ENCODE data around the gene SLC35F3.

The SLC35F3 gene

DNA sequence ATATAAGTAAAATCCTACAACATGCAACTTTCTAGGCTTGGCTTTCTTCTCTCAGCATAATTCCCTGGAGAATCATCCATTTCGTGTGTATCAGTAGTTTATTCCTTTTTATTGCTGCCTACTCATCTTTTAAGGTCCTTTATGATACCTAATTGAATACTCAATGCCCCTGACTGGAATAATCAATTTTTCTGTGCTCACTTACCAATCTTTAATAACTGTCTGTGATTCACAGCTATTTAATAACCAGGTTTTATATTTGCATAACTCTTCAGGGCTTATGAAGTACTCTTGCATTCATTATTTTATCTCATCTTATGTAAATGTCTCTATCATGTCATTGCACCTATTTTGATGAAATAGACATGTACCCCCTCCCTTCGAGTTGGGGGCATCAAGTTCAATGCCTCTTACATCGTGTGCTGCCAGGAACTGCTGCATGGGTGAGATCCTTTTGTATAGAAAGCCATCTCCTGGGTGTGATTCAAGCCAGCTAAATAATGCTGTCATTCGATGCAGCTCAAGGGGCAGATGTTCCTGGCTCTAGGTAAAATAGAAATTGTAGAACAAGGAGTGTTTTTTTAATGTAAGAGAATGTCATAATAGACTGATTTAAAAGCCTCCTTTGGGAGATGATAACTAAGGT lies 222.7 kb downstream of the SLC35F3 start:
- H3K27ac ChIP-seq (ENCODE audit: insufficient read depth, low read depth, low read length, poor library complexity, severe bottlenecking), result no peak overlapping the region
- H3K36me3 ChIP-seq (ENCODE audit: control insufficient read depth, insufficient read depth, low read length), result no peaks in the 10 kb centered on the region
- no peak overlapping the region for H3K4me3 ChIP-seq (ENCODE audit: insufficient read depth, low read depth, low read length)
- WGBS, 2 experiments, result 78 to 84% methylated on average over 4 of the region's 4 CpGs
- H3K27me3 ChIP-seq (ENCODE audit: control insufficient read depth, insufficient read depth, low read length, poor library complexity, severe bottlenecking), result peaks cover 4% of the 10 kb centered on the region
- H3K4me1 ChIP-seq (ENCODE audit: control insufficient read depth, insufficient read depth, low read length), result no peaks in the 10 kb centered on the region
- H3K9me3 ChIP-seq (ENCODE audit: control insufficient read depth, low read length), result no peaks in the 10 kb centered on the region

DNA sequence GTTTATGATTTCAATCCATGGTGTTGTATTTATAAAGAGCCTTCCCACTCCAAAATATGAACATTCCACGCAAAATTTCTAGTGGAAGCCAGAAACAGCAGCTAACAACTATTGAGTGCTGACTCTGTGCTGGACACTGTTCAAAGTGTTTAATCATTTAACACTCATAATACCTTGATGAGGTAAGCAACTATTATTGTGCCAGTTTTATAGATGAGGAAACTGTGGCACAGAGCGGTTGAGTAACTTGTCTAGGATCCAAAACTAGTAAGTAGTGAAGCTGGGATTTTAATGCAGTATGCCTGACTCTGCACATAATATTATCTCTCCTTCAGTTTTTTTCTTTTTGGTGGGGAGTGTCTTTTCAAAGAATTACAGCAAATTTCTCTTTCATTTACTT lies 228.3 kb downstream of the SLC35F3 start:
- Histone ChIP-seq H3K27ac (ENCODE audit: insufficient read depth, low read depth, low read length, poor library complexity, severe bottlenecking) (no peak overlapping the region), H3K4me3 (ENCODE audit: insufficient read depth, low read depth, low read length) (no peak overlapping the region), H3K4me1 (ENCODE audit: control insufficient read depth, insufficient read depth, low read length) (no peaks in the 10 kb centered on the region), H3K27me3 (ENCODE audit: control insufficient read depth, insufficient read depth, low read length, poor library complexity, severe bottlenecking) (no peaks in the 10 kb centered on the region), H3K9me3 (ENCODE audit: control insufficient read depth, low read length) (no peaks in the 10 kb centered on the region), H3K36me3 (ENCODE audit: control insufficient read depth, insufficient read depth, low read length) (no peaks in the 10 kb centered on the region)
- 92 to 100% methylated on average over 2 of the region's 2 CpGs for WGBS, 2 experiments

DNA sequence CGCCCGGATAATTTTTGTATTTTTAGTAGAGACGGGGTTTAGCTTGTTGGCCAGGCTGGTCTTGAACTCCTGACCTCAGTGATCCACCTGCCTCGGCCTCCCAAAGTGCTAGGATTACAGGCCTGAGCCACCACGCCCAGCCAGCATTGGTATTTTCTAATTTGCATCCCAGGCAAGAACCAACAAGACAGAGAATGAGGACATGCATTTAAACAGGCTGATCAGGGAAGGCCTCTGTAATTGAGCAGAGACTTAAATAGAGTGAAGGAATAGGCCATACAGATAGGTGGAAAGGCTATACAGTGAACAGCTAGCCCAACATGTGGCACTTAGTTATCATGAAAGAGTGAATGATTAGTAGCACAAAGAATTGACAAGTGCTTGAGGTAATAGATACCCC lies 230.4 kb downstream of the SLC35F3 start:
- Histone ChIP-seq H3K9me3 (ENCODE audit: control insufficient read depth, low read length) (no peaks in the 10 kb centered on the region), H3K4me3 (ENCODE audit: insufficient read depth, low read depth, low read length) (no peak overlapping the region), H3K27ac (ENCODE audit: insufficient read depth, low read depth, low read length, poor library complexity, severe bottlenecking) (no peak overlapping the region), H3K27me3 (ENCODE audit: control insufficient read depth, insufficient read depth, low read length, poor library complexity, severe bottlenecking) (no peaks in the 10 kb centered on the region), H3K36me3 (ENCODE audit: control insufficient read depth, insufficient read depth, low read length) (no peaks in the 10 kb centered on the region), H3K4me1 (ENCODE audit: control insufficient read depth, insufficient read depth, low read length) (no peaks in the 10 kb centered on the region)
- 80 to 83% methylated on average over 5 of the region's 5 CpGs for WGBS, 2 experiments

DNA sequence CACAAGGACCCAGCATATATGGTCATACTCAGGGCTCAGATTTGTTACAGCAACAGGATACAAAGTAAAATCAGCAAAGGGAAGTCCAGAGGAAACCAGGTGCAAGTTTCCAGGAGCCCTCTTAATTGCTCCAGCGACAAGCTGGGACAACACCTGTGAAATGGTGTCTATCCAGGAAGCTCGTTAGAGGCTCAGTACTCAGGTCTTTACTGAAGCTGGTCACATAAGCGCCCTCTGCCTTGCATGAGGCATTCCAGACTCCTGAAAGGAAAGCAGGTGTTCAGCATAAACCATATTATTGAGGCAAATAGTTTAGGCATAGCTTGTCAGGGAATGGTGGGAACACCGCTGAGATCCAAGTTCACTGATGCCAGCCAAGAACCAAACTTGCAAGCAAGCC lies 231.0 kb downstream of the SLC35F3 start:
- Histone ChIP-seq H3K36me3 (ENCODE audit: control insufficient read depth, insufficient read depth, low read length) (no peaks in the 10 kb centered on the region), H3K4me1 (ENCODE audit: control insufficient read depth, insufficient read depth, low read length) (no peaks in the 10 kb centered on the region), H3K27me3 (ENCODE audit: control insufficient read depth, insufficient read depth, low read length, poor library complexity, severe bottlenecking) (no peaks in the 10 kb centered on the region), H3K27ac (ENCODE audit: insufficient read depth, low read depth, low read length, poor library complexity, severe bottlenecking) (no peak overlapping the region), H3K4me3 (ENCODE audit: insufficient read depth, low read depth, low read length) (no peak overlapping the region), H3K9me3 (ENCODE audit: control insufficient read depth, low read length) (no peaks in the 10 kb centered on the region)
- 89 to 92% methylated on average over 4 of the region's 4 CpGs for WGBS, 2 experiments

DNA sequence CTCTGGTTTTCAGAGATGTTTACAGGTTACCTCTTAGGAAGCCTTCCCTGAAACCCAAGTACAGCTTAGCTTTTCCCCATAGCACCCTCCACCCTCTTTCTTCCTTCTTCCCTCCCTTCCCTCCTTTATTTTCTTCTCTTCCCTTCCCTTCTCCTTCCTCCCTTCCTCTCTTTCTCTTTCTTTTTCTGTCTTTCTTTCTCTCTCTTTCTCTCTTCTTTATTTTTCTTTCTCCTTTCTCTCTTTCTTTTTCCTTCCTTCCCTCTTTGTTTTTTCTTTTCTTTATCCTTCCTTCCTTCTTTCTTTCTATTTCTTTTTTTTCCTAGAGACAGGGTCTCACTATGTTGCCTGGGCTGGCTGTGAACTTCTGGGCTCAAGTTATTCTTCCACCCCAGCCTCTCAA lies 231.6 kb downstream of the SLC35F3 start:
- no peaks in the 10 kb centered on the region for H3K27me3 ChIP-seq (ENCODE audit: control insufficient read depth, insufficient read depth, low read length, poor library complexity, severe bottlenecking)
- no peaks in the 10 kb centered on the region for H3K36me3 ChIP-seq (ENCODE audit: control insufficient read depth, insufficient read depth, low read length)
- no peaks in the 10 kb centered on the region for H3K9me3 ChIP-seq (ENCODE audit: control insufficient read depth, low read length)
- H3K27ac ChIP-seq (ENCODE audit: insufficient read depth, low read depth, low read length, poor library complexity, severe bottlenecking), result no peak overlapping the region
- no peak overlapping the region for H3K4me3 ChIP-seq (ENCODE audit: insufficient read depth, low read depth, low read length)
- H3K4me1 ChIP-seq (ENCODE audit: control insufficient read depth, insufficient read depth, low read length), result no peaks in the 10 kb centered on the region

DNA sequence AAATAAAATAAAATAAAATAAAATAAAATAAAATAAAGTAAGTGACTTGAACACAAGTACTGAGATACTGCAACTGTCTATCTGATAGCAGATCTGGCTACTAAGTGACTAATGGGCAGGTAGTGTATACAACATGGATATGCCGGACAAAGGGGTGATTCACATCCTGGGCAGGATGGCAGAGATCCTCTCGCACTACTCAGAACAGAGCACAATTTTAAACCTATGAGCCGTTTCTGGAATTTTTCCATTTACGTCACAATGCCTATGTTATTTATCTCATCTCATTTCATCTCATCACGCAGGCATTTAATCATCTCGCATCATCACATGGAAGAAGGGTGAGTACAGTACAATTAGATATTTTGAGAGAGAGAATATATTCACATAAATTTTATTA lies 235.5 kb downstream of the SLC35F3 start:
- H3K4me1 ChIP-seq (ENCODE audit: control insufficient read depth, insufficient read depth, low read length), result no peaks in the 10 kb centered on the region
- H3K4me3 ChIP-seq (ENCODE audit: insufficient read depth, low read depth, low read length), result no peak overlapping the region
- 96 to 97% methylated on average over 4 of the region's 6 CpGs for WGBS, 2 experiments
- H3K9me3 ChIP-seq (ENCODE audit: control insufficient read depth, low read length), result no peaks in the 10 kb centered on the region
- H3K36me3 ChIP-seq (ENCODE audit: control insufficient read depth, insufficient read depth, low read length), result no peaks in the 10 kb centered on the region
- H3K27me3 ChIP-seq (ENCODE audit: control insufficient read depth, insufficient read depth, low read length, poor library complexity, severe bottlenecking), result no peaks in the 10 kb centered on the region
- no peak overlapping the region for H3K27ac ChIP-seq (ENCODE audit: insufficient read depth, low read depth, low read length, poor library complexity, severe bottlenecking)

DNA sequence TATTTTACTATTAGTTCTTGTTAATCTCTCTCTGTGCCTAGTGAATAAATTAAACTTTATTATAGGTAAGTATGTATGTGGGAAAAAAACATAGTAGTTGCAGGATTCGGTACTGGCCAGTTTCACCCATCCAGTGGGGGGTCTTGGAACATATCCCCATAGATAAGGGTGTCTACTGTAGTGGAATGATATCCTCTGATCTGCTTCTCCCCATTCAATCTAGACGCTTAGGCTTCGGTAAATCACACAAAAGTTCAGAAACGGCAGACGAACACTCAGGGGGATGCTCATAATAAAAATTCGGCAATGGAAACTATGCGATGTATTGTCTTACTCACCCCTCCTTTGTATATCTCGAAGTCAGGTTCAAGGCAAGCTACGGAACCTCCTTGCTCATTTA lies 235.9 kb downstream of the SLC35F3 start:
- Histone ChIP-seq H3K27me3 (ENCODE audit: control insufficient read depth, insufficient read depth, low read length, poor library complexity, severe bottlenecking) (no peaks in the 10 kb centered on the region), H3K36me3 (ENCODE audit: control insufficient read depth, insufficient read depth, low read length) (no peaks in the 10 kb centered on the region), H3K9me3 (ENCODE audit: control insufficient read depth, low read length) (no peaks in the 10 kb centered on the region), H3K27ac (ENCODE audit: insufficient read depth, low read depth, low read length, poor library complexity, severe bottlenecking) (no peak overlapping the region), H3K4me1 (ENCODE audit: control insufficient read depth, insufficient read depth, low read length) (no peaks in the 10 kb centered on the region), H3K4me3 (ENCODE audit: insufficient read depth, low read depth, low read length) (no peak overlapping the region)
- 96% methylated on average over 9 of the region's 9 CpGs for WGBS, 2 experiments

DNA sequence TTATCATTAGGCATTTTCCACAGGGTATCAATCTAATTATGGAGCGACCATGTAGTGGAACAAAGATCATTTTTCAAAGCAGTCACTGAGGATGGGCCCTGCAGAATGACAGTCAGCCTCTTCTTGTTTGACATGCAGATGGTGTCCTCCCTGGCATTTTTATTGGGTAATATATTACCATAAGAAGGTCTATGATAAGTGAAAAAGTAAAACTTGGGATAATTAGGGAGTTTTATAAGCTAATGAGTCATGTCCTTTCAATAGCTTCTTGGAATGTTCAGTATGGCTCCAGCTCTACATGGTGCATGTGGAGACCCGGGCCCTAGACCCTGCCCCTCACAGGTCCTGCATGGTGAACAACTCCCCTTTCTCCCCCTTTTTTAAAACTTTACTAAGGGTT lies 236.5 kb downstream of the SLC35F3 start:
- H3K9me3 ChIP-seq (ENCODE audit: control insufficient read depth, low read length), result no peaks in the 10 kb centered on the region
- no peaks in the 10 kb centered on the region for H3K36me3 ChIP-seq (ENCODE audit: control insufficient read depth, insufficient read depth, low read length)
- H3K27me3 ChIP-seq (ENCODE audit: control insufficient read depth, insufficient read depth, low read length, poor library complexity, severe bottlenecking), result no peaks in the 10 kb centered on the region
- WGBS, 2 experiments, result 88 to 92% methylated on average over 2 of the region's 2 CpGs
- no peak overlapping the region for H3K4me3 ChIP-seq (ENCODE audit: insufficient read depth, low read depth, low read length)
- H3K4me1 ChIP-seq (ENCODE audit: control insufficient read depth, insufficient read depth, low read length), result no peaks in the 10 kb centered on the region
- no peak overlapping the region for H3K27ac ChIP-seq (ENCODE audit: insufficient read depth, low read depth, low read length, poor library complexity, severe bottlenecking)

DNA sequence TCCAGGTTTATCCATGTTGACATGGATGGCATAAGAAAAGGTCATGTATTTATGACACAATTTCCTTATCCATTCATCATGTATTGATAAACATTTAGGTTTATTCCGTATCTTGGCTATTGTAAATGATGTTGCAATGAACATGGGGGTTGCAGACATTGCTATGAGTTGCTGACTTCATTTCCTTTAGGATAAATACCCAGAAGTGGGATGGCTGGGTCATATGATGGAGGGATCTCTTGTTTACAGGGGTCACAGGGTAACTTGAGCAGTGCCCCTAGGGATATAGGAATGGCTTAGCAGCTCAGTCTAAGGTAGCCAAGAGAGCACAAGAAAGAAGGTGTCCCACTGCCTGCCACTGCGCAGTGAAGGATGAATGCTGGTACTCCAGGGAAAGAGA lies 239.2 kb downstream of the SLC35F3 start:
- Histone ChIP-seq H3K27ac (ENCODE audit: insufficient read depth, low read depth, low read length, poor library complexity, severe bottlenecking) (no peak overlapping the region), H3K27me3 (ENCODE audit: control insufficient read depth, insufficient read depth, low read length, poor library complexity, severe bottlenecking) (no peaks in the 10 kb centered on the region), H3K4me3 (ENCODE audit: insufficient read depth, low read depth, low read length) (no peak overlapping the region), H3K9me3 (ENCODE audit: control insufficient read depth, low read length) (no peaks in the 10 kb centered on the region), H3K36me3 (ENCODE audit: control insufficient read depth, insufficient read depth, low read length) (no peaks in the 10 kb centered on the region), H3K4me1 (ENCODE audit: control insufficient read depth, insufficient read depth, low read length) (no peaks in the 10 kb centered on the region)
- WGBS, 2 experiments, result 100% methylated on average over 2 of the region's 2 CpGs

DNA sequence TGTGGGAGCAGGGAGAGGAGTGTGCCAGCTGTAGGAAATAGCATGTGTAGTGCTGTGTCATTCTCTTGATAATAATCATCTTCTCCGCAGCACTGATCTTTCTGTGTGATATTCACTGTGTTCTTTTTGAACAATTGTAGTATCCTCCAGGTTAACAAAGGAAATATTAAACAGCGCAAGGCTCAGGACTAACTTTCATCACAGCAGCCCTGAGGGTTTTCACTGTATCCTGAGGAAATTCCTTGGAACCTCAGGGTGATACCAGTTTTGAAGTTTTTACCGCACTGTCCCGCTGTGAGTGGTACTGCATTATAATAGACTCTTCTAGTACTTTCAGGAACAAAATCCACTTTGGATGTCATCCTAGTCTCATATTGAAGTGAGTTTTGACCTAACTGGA lies 240.4 kb downstream of the SLC35F3 start:
- 85% methylated on average over 4 of the region's 4 CpGs for WGBS, 2 experiments
- no peaks in the 10 kb centered on the region for H3K4me1 ChIP-seq (ENCODE audit: control insufficient read depth, insufficient read depth, low read length)
- no peak overlapping the region for H3K4me3 ChIP-seq (ENCODE audit: insufficient read depth, low read depth, low read length)
- H3K27me3 ChIP-seq (ENCODE audit: control insufficient read depth, insufficient read depth, low read length, poor library complexity, severe bottlenecking), result no peaks in the 10 kb centered on the region
- H3K36me3 ChIP-seq (ENCODE audit: control insufficient read depth, insufficient read depth, low read length), result no peaks in the 10 kb centered on the region
- H3K27ac ChIP-seq (ENCODE audit: insufficient read depth, low read depth, low read length, poor library complexity, severe bottlenecking), result no peak overlapping the region
- H3K9me3 ChIP-seq (ENCODE audit: control insufficient read depth, low read length), result no peaks in the 10 kb centered on the region

DNA sequence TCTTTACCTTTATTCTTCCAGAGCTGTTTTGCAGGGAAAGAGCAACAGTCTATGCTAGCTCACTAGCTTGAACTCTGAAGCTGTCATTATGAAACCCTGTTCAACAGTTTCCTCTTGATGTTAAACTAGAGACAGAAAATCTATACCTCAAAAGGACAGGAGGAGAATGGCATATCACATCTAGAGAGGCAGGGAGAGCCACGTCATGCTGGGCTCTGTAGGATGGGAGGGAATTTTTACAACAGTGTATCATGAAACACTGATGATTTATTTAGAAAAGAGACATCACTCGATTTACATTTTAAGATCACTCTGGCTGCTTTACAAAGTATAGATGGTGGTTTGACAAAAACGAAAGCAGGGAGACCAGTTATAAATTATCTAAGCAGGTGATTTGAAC lies 243.9 kb downstream of the SLC35F3 start:
- H3K27ac ChIP-seq (ENCODE audit: insufficient read depth, low read depth, low read length, poor library complexity, severe bottlenecking), result no peak overlapping the region
- H3K9me3 ChIP-seq (ENCODE audit: control insufficient read depth, low read length), result no peaks in the 10 kb centered on the region
- no peaks in the 10 kb centered on the region for H3K36me3 ChIP-seq (ENCODE audit: control insufficient read depth, insufficient read depth, low read length)
- no peak overlapping the region for H3K4me3 ChIP-seq (ENCODE audit: insufficient read depth, low read depth, low read length)
- 94 to 98% methylated on average over 3 of the region's 3 CpGs for WGBS, 2 experiments
- no peaks in the 10 kb centered on the region for H3K4me1 ChIP-seq (ENCODE audit: control insufficient read depth, insufficient read depth, low read length)
- no peaks in the 10 kb centered on the region for H3K27me3 ChIP-seq (ENCODE audit: control insufficient read depth, insufficient read depth, low read length, poor library complexity, severe bottlenecking)

Measured in ectodermal cell (in vitro differentiated cells).